GM23338 (cell line): ENCODE results near the gene PPDPF. TPM values are rescaled to one million over a fixed set of nuclear protein-coding genes. Genes with fewer than 3 reads are reported as not detected.

ENCODE experiments used
- ATAC-seq: fragments of 200-7000 bp; cut with Tn5 transposase; 3 replicates; pipeline ENCODE4 v1.9.1; 2020
- DNase-seq: peaks from one replicate; pipeline ENCODE4 v3.0.0-alpha.2; 2015; ENCODE audit warnings: low spot score
- H2AFZ ChIP-seq: fragments of 200-600 bp; sonication (generic); 2 replicates; pipeline ENCODE4 v1.8.0; 2016; ENCODE audit warnings: antibody characterized with exemption, mild to moderate bottlenecking, moderate library complexity
- H3F3A ChIP-seq: fragments of 200-600 bp; sonication (generic); replicated peaks from 2 replicates; pipeline ENCODE4 v1.8.0; 2017; ENCODE audit warnings: antibody characterized with exemption, mixed run types, low read depth
- H3K27ac ChIP-seq: fragments of 200-600 bp; sonication (generic); 2 replicates; pipeline ENCODE4 v1.6.1; 2016; ENCODE audit warnings: low read depth
- H3K27me3 ChIP-seq: fragments of 200-600 bp; sonication (generic); 2 replicates; pipeline ENCODE4 v1.8.0; 2016; ENCODE audit warnings: mild to moderate bottlenecking, mixed run types, moderate library complexity; ENCODE audit not compliant: insufficient read depth
- H3K36me3 ChIP-seq: fragments of 200-600 bp; sonication (generic); 2 replicates; pipeline ENCODE4 v1.8.0; 2016; ENCODE audit warnings: mild to moderate bottlenecking; ENCODE audit not compliant: insufficient read depth
- H3K4me1 ChIP-seq: fragments of 200-600 bp; sonication (generic); 2 replicates; pipeline ENCODE4 v1.8.0; 2016; ENCODE audit warnings: mild to moderate bottlenecking, moderate library complexity; ENCODE audit not compliant: insufficient read depth
- H3K4me2 ChIP-seq: fragments of 200-600 bp; sonication (generic); 2 replicates; pipeline ENCODE4 v1.7.1; 2017; ENCODE audit warnings: mixed run types
- H3K4me3 ChIP-seq: fragments of 200-600 bp; sonication (generic); 2 replicates; pipeline ENCODE4 v1.6.1; 2016; ENCODE audit warnings: mixed run types
- H3K79me2 ChIP-seq: fragments of 200-600 bp; sonication (generic); replicated peaks from 2 replicates; pipeline ENCODE4 v1.8.0; 2017; ENCODE audit warnings: mild to moderate bottlenecking; ENCODE audit not compliant: insufficient read depth
- H3K9me2 ChIP-seq: fragments of 200-600 bp; sonication (generic); 2 replicates; pipeline ENCODE4 v1.8.0; 2017; ENCODE audit not compliant: insufficient read depth
- H4K20me1 ChIP-seq: fragments of 200-600 bp; sonication (generic); replicated peaks from 2 replicates; pipeline ENCODE4 v1.8.0; 2017; ENCODE audit warnings: mild to moderate bottlenecking; ENCODE audit not compliant: insufficient read depth
- H3K27ac Mint-ChIP-seq: 2 replicates; pipeline ENCODE4 v1.8.0; 2020; ENCODE audit warnings: inconsistent platforms, mild to moderate bottlenecking, moderate library complexity, mixed read lengths
- H3K27me3 Mint-ChIP-seq: 3 replicates; pipeline ENCODE4 v1.8.0; 2022; ENCODE audit warnings: low read depth, mild to moderate bottlenecking, moderate library complexity, mixed read lengths, inconsistent platforms; ENCODE audit not compliant: insufficient read depth, poor library complexity
- H3K36me3 Mint-ChIP-seq: 3 replicates; pipeline ENCODE4 v1.8.0; 2021; ENCODE audit warnings: low read depth, mild to moderate bottlenecking, inconsistent platforms, moderate library complexity, mixed read lengths
- H3K4me1 Mint-ChIP-seq: 3 replicates; pipeline ENCODE4 v1.8.0; 2020; ENCODE audit warnings: mild to moderate bottlenecking, inconsistent platforms, mixed read lengths
- H3K4me3 Mint-ChIP-seq: 3 replicates; pipeline ENCODE4 v1.8.0; 2021; ENCODE audit warnings: moderate library complexity, mild to moderate bottlenecking, inconsistent platforms, mixed read lengths
- H3K9me3 Mint-ChIP-seq: 3 replicates; pipeline ENCODE4 v1.8.0; 2020; ENCODE audit warnings: moderate library complexity, mild to moderate bottlenecking, inconsistent platforms, mixed read lengths
- CREB1 ChIP-seq: fragments of 250-450 bp; sonication (Bioruptor Pico); IDR thresholded peaks from 2 replicates; pipeline ENCODE4 v1.5.0; 2020; ENCODE audit warnings: low read depth, mild to moderate bottlenecking, moderate library complexity
- REST ChIP-seq: IDR thresholded peaks from one replicate; pipeline ENCODE4 v1.6.1; 2018; ENCODE audit warnings: antibody characterized with exemption; ENCODE audit not compliant: unreplicated experiment
- STAT1 ChIP-seq: IDR thresholded peaks from one replicate; pipeline ENCODE4 v1.6.1; 2016; ENCODE audit warnings: antibody characterized with exemption; ENCODE audit not compliant: unreplicated experiment
- ZNF331 ChIP-seq: fragments of 250-450 bp; sonication (Bioruptor Pico); IDR thresholded peaks from 2 replicates; pipeline ENCODE4 v1.5.0; 2020; ENCODE audit warnings: low read depth, mild to moderate bottlenecking, moderate library complexity
- ZNF462 ChIP-seq: fragments of 250-450 bp; sonication (Bioruptor Pico); IDR thresholded peaks from 2 replicates; pipeline ENCODE4 v1.5.0; 2020; ENCODE audit warnings: mild to moderate bottlenecking, moderate library complexity
- polyA plus RNA-seq: library from polyadenylated mRNA; unstranded; fragments of >200 nt; fragmentation: Nextera tagmentation; extraction: Ambion mirVana; gene quantifications from 2 replicates; pipeline ENCODE4 v1.2.1, GENCODE V29; 2016
- total RNA-seq: library from RNA; depleted of rRNA; stranded (reverse); fragments of >200 nt; shearing (Covaris generic); gene quantifications from 2 replicates; pipeline ENCODE4 v1.2.3, GENCODE V29; 2014

PPDPF gene
- total and polyA plus RNA-seq, 2 experiments from 2014 or later, result 83.9 to 141 TPM

- TF ChIP-seq ZNF462 (CRISPR knock-in tag) (no peak), STAT1 (peak; percentile 74), ZNF331 (CRISPR knock-in tag) (no peak), REST (no peak)
Measured at GRCh38 chr20:63553251-63553932, 32.8 kb downstream of the PPDPF start (continued).

- Histone ChIP-seq H3K4me2 (peak within 1 kb of the TSS; percentile 91), H3K4me1 (peaks cover 7% of the 10 kb centered on the region; the same call in 1 of the 2 replicates), H3K27me3 (no peaks in the 10 kb centered on the region), H3K36me3 (no peaks in the 10 kb centered on the region), H3K27ac (peak within 1 kb of the TSS; percentile 89), H3F3A (peaks cover 13% of the 10 kb centered on the region; the same call in 1 of the 2 replicates), H4K20me1 (no peaks in the 10 kb centered on the region), H3K79me2 (no peaks in the 10 kb centered on the region), H3K9me2 (no peaks in the 10 kb centered on the region), H2AFZ (peak within 1 kb of the TSS; percentile 86; the same call in 1 of the 2 replicates), H3K4me3 (peak within 1 kb of the TSS; percentile 94)
- DNase-seq (peak; percentile 81), ATAC-seq (peak; percentile 47)
- Mint-ChIP-seq H3K36me3 (no peaks in the 10 kb centered on the region), H3K27me3 (peaks cover 12% of the 10 kb centered on the region), H3K4me1 (peaks cover 20% of the 10 kb centered on the region), H3K27ac (no peak within 1 kb of the TSS), H3K4me3 (peak within 1 kb of the TSS; percentile 75), H3K9me3 (no peaks in the 10 kb centered on the region)
- peak; percentile 9; the same call in 1 of the 2 replicates for TF ChIP-seq CREB1 (CRISPR knock-in tag)
- TF ChIP-seq REST, result no peak
Measured at GRCh38 chr20:63553933-63554290, 33.3 kb downstream of the PPDPF start, which contains the start of gene FNDC11. Gene FNDC11, plus strand, starts transcription at chr20:63554159. Its CDS starts 1,505 bp downstream, at chr20:63555664.
